SK-N-SH treated with all-trans-retinoic acid at 6 μM for 48 hours (cell line): Measurements from ENCODE around the gene CD300C.
"Not testable (repeated sequence)": the region's sequence is repeated elsewhere in the genome, so short reads cannot be mapped to it uniquely, and the experiment has no call there.

Experiments used
- ATAC-seq: fragments of 200-7000 bp; cut with Tn5 transposase; 3 replicates; pipeline ENCODE4 v1.9.1; 2020; ENCODE audit warnings: mild to moderate bottlenecking, moderate library complexity
- ARNTL ChIP-seq: fragments of 450-650 bp; formaldehyde crosslinking; IDR thresholded peaks from 2 replicates; pipeline ENCODE4 v1.5.0; 2020; ENCODE audit warnings: low read depth, mild to moderate bottlenecking, moderate library complexity, borderline replicate concordance
- BACH2 ChIP-seq: fragments of 250-450 bp; sonication (Bioruptor Pico); IDR thresholded peaks from 2 replicates; pipeline ENCODE4 v1.9.0; 2021; ENCODE audit warnings: mild to moderate bottlenecking, borderline replicate concordance
- CSDC2 ChIP-seq: fragments of 250-450 bp; sonication (Bioruptor Pico); IDR thresholded peaks from 2 replicates; pipeline ENCODE4 v1.5.0; 2020; ENCODE audit warnings: mild to moderate bottlenecking, moderate library complexity
- ESRRG ChIP-seq: fragments of 250-450 bp; sonication (Bioruptor Pico); IDR thresholded peaks from 2 replicates; pipeline ENCODE4 v1.6.1; 2021; ENCODE audit warnings: mild to moderate bottlenecking
- GLIS3 ChIP-seq: fragments of 250-450 bp; sonication (Bioruptor Pico); IDR thresholded peaks from 2 replicates; pipeline ENCODE4 v1.5.0; 2020; ENCODE audit warnings: mild to moderate bottlenecking, moderate library complexity
- ISL1 ChIP-seq: fragments of 250-450 bp; sonication (Bioruptor Pico); IDR thresholded peaks from 2 replicates; pipeline ENCODE4 v2.1.2; 2022; ENCODE audit warnings: mild to moderate bottlenecking, moderate library complexity
- OSR1 ChIP-seq: fragments of 250-450 bp; sonication (Bioruptor Pico); IDR thresholded peaks from 2 replicates; pipeline ENCODE4 v1.8.0; 2022; ENCODE audit warnings: moderate library complexity, mild to moderate bottlenecking, inconsistent platforms
- PPARA ChIP-seq: fragments of 250-450 bp; sonication (Bioruptor Pico); IDR thresholded peaks from 2 replicates; pipeline ENCODE4 v1.5.0; 2020; ENCODE audit warnings: mild to moderate bottlenecking, borderline replicate concordance
- RARB ChIP-seq: fragments of 250-450 bp; sonication (Bioruptor Pico); IDR thresholded peaks from 2 replicates; pipeline ENCODE4 v1.8.0; 2021; ENCODE audit warnings: mild to moderate bottlenecking, moderate library complexity
- SNAI2 ChIP-seq: fragments of 250-450 bp; sonication (Bioruptor Pico); IDR thresholded peaks from 2 replicates; pipeline ENCODE4 v1.5.0; 2020; ENCODE audit warnings: mild to moderate bottlenecking, moderate library complexity
- TCF4 ChIP-seq: fragments of 250-450 bp; sonication (Bioruptor Pico); IDR thresholded peaks from 2 replicates; pipeline ENCODE4 v1.8.0; 2021; ENCODE audit warnings: mild to moderate bottlenecking, moderate library complexity, borderline replicate concordance
- TOX ChIP-seq: fragments of 250-450 bp; sonication (Bioruptor Pico); IDR thresholded peaks from 2 replicates; pipeline ENCODE4 v1.8.0; 2021; ENCODE audit warnings: mild to moderate bottlenecking, moderate library complexity, borderline replicate concordance
- ZC3H10 ChIP-seq: fragments of 250-450 bp; sonication (Bioruptor Pico); IDR thresholded peaks from 2 replicates; pipeline ENCODE4 v1.5.1; 2021; ENCODE audit warnings: mild to moderate bottlenecking, moderate library complexity
- ZFP3 ChIP-seq: fragments of 250-450 bp; sonication (Bioruptor Pico); IDR thresholded peaks from 2 replicates; pipeline ENCODE4 v1.5.0; 2020; ENCODE audit warnings: mild to moderate bottlenecking, moderate library complexity
- ZFP30 ChIP-seq: fragments of 450-650 bp; formaldehyde crosslinking; IDR thresholded peaks from 2 replicates; pipeline ENCODE4 v1.5.0; 2022; ENCODE audit warnings: mild to moderate bottlenecking, moderate library complexity
- ZNF565 ChIP-seq: fragments of 450-650 bp; formaldehyde crosslinking; conservative IDR thresholded peaks from 2 replicates; pipeline ENCODE4 v1.5.0; 2020; ENCODE audit warnings: low read depth, mild to moderate bottlenecking, moderate library complexity
- ZNF70 ChIP-seq: fragments of 450-650 bp; formaldehyde crosslinking; IDR thresholded peaks from 2 replicates; pipeline ENCODE4 v1.5.0; 2020; ENCODE audit warnings: mild to moderate bottlenecking, moderate library complexity
- ZNF8 ChIP-seq: fragments of 450-650 bp; formaldehyde crosslinking; IDR thresholded peaks from 2 replicates; pipeline ENCODE4 v1.5.0; 2020; ENCODE audit warnings: mild to moderate bottlenecking, moderate library complexity
- TF ChIP-seq, protein P1 (sequence below): fragments of 250-450 bp; sonication (Bioruptor Pico); IDR thresholded peaks from 2 replicates; pipeline ENCODE4 v1.5.0; 2020; ENCODE audit warnings: mild to moderate bottlenecking, moderate library complexity
- TF ChIP-seq, protein P2 (sequence below): fragments of 250-450 bp; sonication (Bioruptor Pico); IDR thresholded peaks from 2 replicates; pipeline ENCODE4 v1.5.1; 2021; ENCODE audit warnings: mild to moderate bottlenecking, moderate library complexity
- TF ChIP-seq, protein P3 (sequence below): fragments of 250-450 bp; sonication (Bioruptor Pico); IDR thresholded peaks from 2 replicates; pipeline ENCODE4 v1.8.0; 2020; ENCODE audit warnings: mild to moderate bottlenecking, moderate library complexity, borderline replicate concordance

Gene CD300C

DNA sequence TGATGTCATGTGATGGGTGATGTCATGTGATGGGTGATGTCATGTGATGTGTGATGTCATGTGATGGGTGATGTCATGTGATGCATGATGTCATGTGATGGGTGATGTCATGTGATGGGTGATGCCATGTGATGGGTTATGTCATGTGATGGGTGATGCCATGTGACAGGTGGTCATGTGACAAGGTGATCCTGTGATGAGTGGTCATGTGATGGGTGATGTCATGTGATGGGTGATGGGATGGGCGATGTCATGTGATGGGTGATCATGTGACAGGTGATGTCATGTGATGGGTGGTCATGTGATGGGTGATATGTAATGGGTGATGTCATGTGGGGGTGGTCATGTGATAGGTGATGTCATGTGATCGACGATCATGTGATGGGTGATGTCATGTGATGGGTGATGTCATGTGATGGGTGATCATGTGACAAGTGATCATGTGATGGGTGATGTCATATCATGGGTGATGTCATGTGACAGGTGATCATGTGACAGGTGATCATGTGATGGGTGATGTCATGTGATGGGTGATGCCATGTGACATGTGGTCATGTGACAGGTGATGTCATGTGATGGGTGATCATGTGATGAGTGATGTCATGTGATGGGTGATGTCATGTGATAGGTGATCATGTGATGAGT is 31.8 kb downstream of the CD300C start (continued):
- TF ChIP-seq, protein P1, sequence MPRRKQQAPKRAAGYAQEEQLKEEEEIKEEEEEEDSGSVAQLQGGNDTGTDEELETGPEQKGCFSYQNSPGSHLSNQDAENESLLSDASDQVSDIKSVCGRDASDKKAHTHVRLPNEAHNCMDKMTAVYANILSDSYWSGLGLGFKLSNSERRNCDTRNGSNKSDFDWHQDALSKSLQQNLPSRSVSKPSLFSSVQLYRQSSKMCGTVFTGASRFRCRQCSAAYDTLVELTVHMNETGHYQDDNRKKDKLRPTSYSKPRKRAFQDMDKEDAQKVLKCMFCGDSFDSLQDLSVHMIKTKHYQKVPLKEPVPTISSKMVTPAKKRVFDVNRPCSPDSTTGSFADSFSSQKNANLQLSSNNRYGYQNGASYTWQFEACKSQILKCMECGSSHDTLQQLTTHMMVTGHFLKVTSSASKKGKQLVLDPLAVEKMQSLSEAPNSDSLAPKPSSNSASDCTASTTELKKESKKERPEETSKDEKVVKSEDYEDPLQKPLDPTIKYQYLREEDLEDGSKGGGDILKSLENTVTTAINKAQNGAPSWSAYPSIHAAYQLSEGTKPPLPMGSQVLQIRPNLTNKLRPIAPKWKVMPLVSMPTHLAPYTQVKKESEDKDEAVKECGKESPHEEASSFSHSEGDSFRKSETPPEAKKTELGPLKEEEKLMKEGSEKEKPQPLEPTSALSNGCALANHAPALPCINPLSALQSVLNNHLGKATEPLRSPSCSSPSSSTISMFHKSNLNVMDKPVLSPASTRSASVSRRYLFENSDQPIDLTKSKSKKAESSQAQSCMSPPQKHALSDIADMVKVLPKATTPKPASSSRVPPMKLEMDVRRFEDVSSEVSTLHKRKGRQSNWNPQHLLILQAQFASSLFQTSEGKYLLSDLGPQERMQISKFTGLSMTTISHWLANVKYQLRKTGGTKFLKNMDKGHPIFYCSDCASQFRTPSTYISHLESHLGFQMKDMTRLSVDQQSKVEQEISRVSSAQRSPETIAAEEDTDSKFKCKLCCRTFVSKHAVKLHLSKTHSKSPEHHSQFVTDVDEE: no peak
- TF ChIP-seq ZNF565 (CRISPR knock-in tag) (no peak), CSDC2 (CRISPR knock-in tag) (no peak), BACH2 (no peak), SNAI2 (CRISPR knock-in tag) (no peak), ZNF8 (CRISPR knock-in tag) (no peak), PPARA (no peak), GLIS3 (CRISPR knock-in tag) (no peak), ZFP30 (CRISPR knock-in tag) (no peak)

DNA sequence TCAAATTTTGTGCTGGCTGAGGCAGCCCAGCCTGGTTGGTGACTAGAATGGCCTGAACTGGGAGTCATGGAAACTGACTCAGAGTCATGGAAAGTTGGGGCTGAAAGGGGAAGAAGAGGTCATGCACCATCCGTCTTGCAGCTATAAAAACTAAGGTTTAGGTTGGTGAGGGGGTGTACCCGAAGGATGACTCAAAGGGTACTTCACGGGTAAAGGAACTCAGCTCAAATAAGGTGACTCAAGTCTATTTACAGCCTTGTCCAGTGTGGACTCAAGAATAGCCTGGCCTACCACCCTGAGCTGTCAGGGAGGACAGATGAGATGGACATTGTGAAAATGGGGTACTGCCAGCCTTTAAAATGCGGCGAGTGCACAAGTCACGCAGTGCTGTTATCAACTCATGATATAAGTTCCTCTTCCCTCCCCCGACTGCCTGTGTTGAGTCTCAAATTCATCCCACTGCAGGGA is 33.3 kb downstream of the CD300C start:
- no peak for ATAC-seq
- TF ChIP-seq, protein P2, sequence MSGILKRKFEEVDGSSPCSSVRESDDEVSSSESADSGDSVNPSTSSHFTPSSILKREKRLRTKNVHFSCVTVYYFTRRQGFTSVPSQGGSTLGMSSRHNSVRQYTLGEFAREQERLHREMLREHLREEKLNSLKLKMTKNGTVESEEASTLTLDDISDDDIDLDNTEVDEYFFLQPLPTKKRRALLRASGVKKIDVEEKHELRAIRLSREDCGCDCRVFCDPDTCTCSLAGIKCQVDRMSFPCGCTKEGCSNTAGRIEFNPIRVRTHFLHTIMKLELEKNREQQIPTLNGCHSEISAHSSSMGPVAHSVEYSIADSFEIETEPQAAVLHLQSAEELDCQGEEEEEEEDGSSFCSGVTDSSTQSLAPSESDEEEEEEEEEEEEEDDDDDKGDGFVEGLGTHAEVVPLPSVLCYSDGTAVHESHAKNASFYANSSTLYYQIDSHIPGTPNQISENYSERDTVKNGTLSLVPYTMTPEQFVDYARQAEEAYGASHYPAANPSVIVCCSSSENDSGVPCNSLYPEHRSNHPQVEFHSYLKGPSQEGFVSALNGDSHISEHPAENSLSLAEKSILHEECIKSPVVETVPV: no peak
- no peak for TF ChIP-seq TOX (CRISPR knock-in tag)
- TF ChIP-seq ZNF565 (CRISPR knock-in tag): no peak
- TF ChIP-seq BACH2: no peak
- no peak for TF ChIP-seq ZFP3
- no peak for TF ChIP-seq OSR1 (CRISPR knock-in tag)
- TF ChIP-seq ISL1: no peak
- TF ChIP-seq ZNF8 (CRISPR knock-in tag): no peak
- no peak for TF ChIP-seq CSDC2 (CRISPR knock-in tag)
- TF ChIP-seq ZNF70 (CRISPR knock-in tag): no peak
- no peak for TF ChIP-seq TCF4
- no peak for TF ChIP-seq RARB (CRISPR knock-in tag)
- TF ChIP-seq, protein P3, sequence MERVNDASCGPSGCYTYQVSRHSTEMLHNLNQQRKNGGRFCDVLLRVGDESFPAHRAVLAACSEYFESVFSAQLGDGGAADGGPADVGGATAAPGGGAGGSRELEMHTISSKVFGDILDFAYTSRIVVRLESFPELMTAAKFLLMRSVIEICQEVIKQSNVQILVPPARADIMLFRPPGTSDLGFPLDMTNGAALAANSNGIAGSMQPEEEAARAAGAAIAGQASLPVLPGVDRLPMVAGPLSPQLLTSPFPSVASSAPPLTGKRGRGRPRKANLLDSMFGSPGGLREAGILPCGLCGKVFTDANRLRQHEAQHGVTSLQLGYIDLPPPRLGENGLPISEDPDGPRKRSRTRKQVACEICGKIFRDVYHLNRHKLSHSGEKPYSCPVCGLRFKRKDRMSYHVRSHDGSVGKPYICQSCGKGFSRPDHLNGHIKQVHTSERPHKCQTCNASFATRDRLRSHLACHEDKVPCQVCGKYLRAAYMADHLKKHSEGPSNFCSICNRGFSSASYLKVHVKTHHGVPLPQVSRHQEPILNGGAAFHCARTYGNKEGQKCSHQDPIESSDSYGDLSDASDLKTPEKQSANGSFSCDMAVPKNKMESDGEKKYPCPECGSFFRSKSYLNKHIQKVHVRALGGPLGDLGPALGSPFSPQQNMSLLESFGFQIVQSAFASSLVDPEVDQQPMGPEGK: no peak
- no peak for TF ChIP-seq ZFP30 (CRISPR knock-in tag)
- TF ChIP-seq SNAI2 (CRISPR knock-in tag): no peak
- no peak for TF ChIP-seq ESRRG (CRISPR knock-in tag)
- TF ChIP-seq ARNTL: no peak
- TF ChIP-seq GLIS3 (CRISPR knock-in tag): no peak
- no peak for TF ChIP-seq ZC3H10 (CRISPR knock-in tag)

DNA sequence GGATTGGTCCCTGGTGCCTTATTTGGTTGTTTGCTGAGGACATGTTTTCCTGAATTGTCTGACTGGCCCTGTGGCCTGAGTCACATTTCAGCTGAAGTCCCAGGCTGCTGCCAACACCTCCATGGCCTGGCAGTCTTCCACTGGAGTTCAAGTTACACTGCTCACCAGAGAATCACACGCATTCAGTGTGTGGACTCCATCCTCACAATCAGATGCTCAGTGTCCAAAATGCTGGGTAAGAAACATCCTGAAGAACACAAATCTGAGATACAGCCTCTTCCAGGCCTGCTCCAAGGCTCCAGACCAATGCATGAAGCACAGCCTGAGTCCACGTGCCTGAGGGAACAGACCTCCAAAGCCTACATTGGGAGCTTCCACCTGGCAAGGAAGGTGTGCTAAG is 33.9 kb downstream of the CD300C start:
- ATAC-seq: no peak
- TF ChIP-seq ARNTL (no peak), ZFP30 (CRISPR knock-in tag) (no peak), ZNF565 (CRISPR knock-in tag) (no peak)
- TF ChIP-seq, protein P1: no peak

DNA sequence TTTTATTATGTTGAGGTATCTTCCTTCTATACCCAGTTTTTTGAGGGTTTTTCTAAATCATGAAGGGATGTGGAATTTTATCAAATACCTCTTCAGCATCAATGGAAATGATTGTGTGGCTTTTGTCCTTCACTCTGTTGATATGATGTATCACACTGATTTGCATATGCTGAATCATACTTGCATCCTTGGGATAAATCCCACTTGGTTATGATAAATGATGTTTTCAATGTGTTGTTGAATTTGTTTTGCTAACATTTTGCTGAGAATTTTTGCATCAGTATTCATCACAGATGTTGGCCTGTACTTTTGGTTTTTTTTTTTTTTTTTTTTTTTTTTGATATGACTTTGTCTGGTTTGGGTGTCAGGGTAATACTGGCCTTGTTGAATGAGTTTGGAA is 37.8 kb downstream of the CD300C start:
- no peak for ATAC-seq
- TF ChIP-seq ZFP3: no peak
- no peak for TF ChIP-seq ARNTL
- TF ChIP-seq ESRRG (CRISPR knock-in tag): no peak

DNA sequence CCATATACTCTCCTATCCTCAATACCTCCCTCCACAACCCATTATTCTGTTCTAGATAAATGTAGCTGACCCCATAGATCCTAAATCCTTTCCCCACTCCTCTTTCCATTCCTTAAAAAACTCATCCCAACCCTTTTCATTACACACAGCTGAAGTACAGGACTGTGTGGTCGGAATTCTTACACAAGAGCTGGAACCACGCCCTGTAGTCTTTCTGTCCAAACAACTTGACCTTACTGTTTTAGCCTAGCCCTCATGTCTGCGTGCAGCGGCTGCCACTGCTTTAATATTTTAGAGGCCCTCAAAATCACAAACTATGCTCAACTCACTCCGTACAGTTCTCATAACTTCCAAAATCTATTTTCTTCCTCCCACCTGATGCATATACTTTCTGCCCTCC is 42.0 kb downstream of the CD300C start:
- ATAC-seq: not testable (repeated sequence)
